Heart left ventricle (tissue), 13 donors: ENCODE data around the gene PKLR.

ENCODE experiments used
- POLR2A ChIP-seq, 2 donors: fragments of 450-650 bp; IDR thresholded peaks; one replicate each; pipeline ENCODE4 v1.6.1; 2017; ENCODE audit warnings: antibody characterized with exemption in 2 of 2, mild to moderate bottlenecking in 2 of 2, moderate library complexity in 2 of 2
- TF ChIP-seq, protein P1 (sequence below), 12 donors: fragments of 200-600 bp; sonication (generic) in 4 of 12; IDR thresholded peaks; one replicate each; pipeline versions ENCODE4 v1.5.0 to v1.8.0; 2018 to 2022; ENCODE audit warnings: antibody characterized with exemption in 12 of 12, mild to moderate bottlenecking in 5 of 12
- donor health status: ischemic (EF 13 %, LVEDD 7.1; RV severe dilation, severe dysfunction).
- donor health status: DM: no; HTN: yes; CAD: no.
- donor health status: DM: no; HTN: no; CAD: no.
- donor health status: ischemic (EF 25% LVEDD 6.9; RV normal size, moderate dysfunction).
- donor health status: ischemic (EF 25% LVEDD 5.7; RV mildly dilated, moderate dysfunction).
- donor health status: ischemic (EF 35%, LVEDD 5.7; RV mildly dilated, moderate dysfunction).
- donor health status: nonischemic (EF 11% LVEDD 7.7; RV severe dilation, severe dysfunction).
- donor health status: DM: yes; HTN: yes; CAD: no.
- donor health status: PGD.
- donor health status: ischemic (EF 29% LVEDD 5.4; RV normal size, mild dysfunction).
- donor health status: nonischemic (EF 23%, LVEDD 6.1; RV moderate dilation, normal function).

GRCh38 chr1:155284476-155284875 lies 16.8 kb downstream of the PKLR start:
- no peak for TF ChIP-seq POLR2A (IDR thresholded peaks at IDR 0.05)
- TF ChIP-seq, protein P1, sequence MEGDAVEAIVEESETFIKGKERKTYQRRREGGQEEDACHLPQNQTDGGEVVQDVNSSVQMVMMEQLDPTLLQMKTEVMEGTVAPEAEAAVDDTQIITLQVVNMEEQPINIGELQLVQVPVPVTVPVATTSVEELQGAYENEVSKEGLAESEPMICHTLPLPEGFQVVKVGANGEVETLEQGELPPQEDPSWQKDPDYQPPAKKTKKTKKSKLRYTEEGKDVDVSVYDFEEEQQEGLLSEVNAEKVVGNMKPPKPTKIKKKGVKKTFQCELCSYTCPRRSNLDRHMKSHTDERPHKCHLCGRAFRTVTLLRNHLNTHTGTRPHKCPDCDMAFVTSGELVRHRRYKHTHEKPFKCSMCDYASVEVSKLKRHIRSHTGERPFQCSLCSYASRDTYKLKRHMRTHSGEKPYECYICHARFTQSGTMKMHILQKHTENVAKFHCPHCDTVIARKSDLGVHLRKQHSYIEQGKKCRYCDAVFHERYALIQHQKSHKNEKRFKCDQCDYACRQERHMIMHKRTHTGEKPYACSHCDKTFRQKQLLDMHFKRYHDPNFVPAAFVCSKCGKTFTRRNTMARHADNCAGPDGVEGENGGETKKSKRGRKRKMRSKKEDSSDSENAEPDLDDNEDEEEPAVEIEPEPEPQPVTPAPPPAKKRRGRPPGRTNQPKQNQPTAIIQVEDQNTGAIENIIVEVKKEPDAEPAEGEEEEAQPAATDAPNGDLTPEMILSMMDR (IDR thresholded peaks at IDR 0.05): no peak
